HL-60 (cell line): ENCODE data around the gene BTG2.

Experiments
- CTCF ChIP-seq: IDR thresholded peaks from one replicate; pipeline ENCODE4 v1.5.1; 2011; ENCODE audit warnings: low read length, control low read depth, inconsistent platforms; ENCODE audit not compliant: insufficient read depth
- REST ChIP-seq: IDR thresholded peaks from 2 replicates; pipeline ENCODE4 v1.6.1; 2012; ENCODE audit warnings: low read depth; ENCODE audit not compliant: insufficient replicate concordance

GRCh38 chr1:203343956-203344754 is 38.8 kb downstream of the BTG2 start:
- TF ChIP-seq CTCF = no peak
- no peak for TF ChIP-seq REST
